ENCODE results near the gene PTAFR. TPM values are rescaled to one million over a fixed set of nuclear protein-coding genes. Genes with fewer than 3 reads are reported as not detected.

PTAFR gene
- total RNA-seq, 5 donors from 2014 or later (not counting 1 experiment from before 2014, with no cell fraction given): 0.37 to 3.8 (median 0.95) TPM

GRCh38 chr1:28111157-28111556 lies 65.3 kb downstream of the PTAFR start:
- Mint-ChIP-seq H3K27me3 (no peaks in the 10 kb centered on the region), H3K4me1 (peaks cover 6 to 10% (median 7%) of the 10 kb centered on the region in 3 donors), H3K36me3 (no peaks in the 10 kb centered on the region), H3K9me3 (no peaks in the 10 kb centered on the region), H3K4me3 (no peak overlapping the region), H3K27ac (no peak overlapping the region)
- no peak overlapping the region for H3K4me3 ChIP-seq (ENCODE audit: control insufficient read depth in 1 of 2, extremely low read depth in 1 of 2, low read length in 1 of 2)
- POLR2A ChIA-PET: no interaction called here
- no peak overlapping the region for H3K27ac ChIP-seq (ENCODE audit: low read length)
- peaks cover 0 to 6% of the 10 kb centered on the region in 2 experiments for H3K4me1 ChIP-seq (ENCODE audit: control insufficient read depth in 1 of 2, extremely low read depth in 1 of 2, insufficient read depth in 2 of 2, low read length in 2 of 2)
- no peaks in the 10 kb centered on the region for H3K9me3 ChIP-seq
- H3K36me3 ChIP-seq (ENCODE audit: control insufficient read depth in 2 of 2, extremely low read depth in 1 of 2, insufficient read depth in 1 of 2, low read length in 1 of 2): no peaks in the 10 kb centered on the region
- CTCF ChIA-PET: no interaction called here
- H3K27me3 ChIP-seq (replicated peaks in 1 of 2; ENCODE audit: control insufficient read depth in 2 of 2, extremely low read depth in 1 of 2, insufficient read depth in 2 of 2, low read length in 1 of 2): no peaks in the 10 kb centered on the region
- DNase-seq (peak in 1 of 35 experiments; percentile 37), ATAC-seq (replicated peaks in 1 of 4) (no peak)
- WGBS (ENCODE audit: insufficient coverage): no CpG with 5 or more reads among the region's 2 CpGs

- H3K4me3 ChIP-seq (ENCODE audit: control insufficient read depth in 1 of 2, extremely low read depth in 1 of 2, low read length in 1 of 2): no peak overlapping the region
- H3K27me3 ChIP-seq (replicated peaks in 1 of 2; ENCODE audit: control insufficient read depth in 2 of 2, extremely low read depth in 1 of 2, insufficient read depth in 2 of 2, low read length in 1 of 2): no peaks in the 10 kb centered on the region
- ChIA-PET POLR2A (interaction anchor here in 1 of 2 donors (0.5 kb wide), 1 partner anchor 505 kb away, joined by 3 read pairs; no protein-coding TSS in a partner anchor), CTCF (no interaction called here)
- H3K36me3 Mint-ChIP-seq: no peaks in the 10 kb centered on the region
- H3K4me3 Mint-ChIP-seq: no peak overlapping the region
- DNase-seq (no peak), ATAC-seq (replicated peaks in 1 of 4) (no peak)
- no peaks in the 10 kb centered on the region for H3K9me3 ChIP-seq
- H3K9me3 Mint-ChIP-seq: no peaks in the 10 kb centered on the region
- no CpG with 5 or more reads among the region's 1 CpG for WGBS (ENCODE audit: insufficient coverage)
- no peaks in the 10 kb centered on the region for H3K36me3 ChIP-seq (ENCODE audit: control insufficient read depth in 2 of 2, extremely low read depth in 1 of 2, insufficient read depth in 1 of 2, low read length in 1 of 2)
- H3K4me1 ChIP-seq (ENCODE audit: control insufficient read depth in 1 of 2, extremely low read depth in 1 of 2, insufficient read depth in 2 of 2, low read length in 2 of 2): peaks cover 0 to 5% of the 10 kb centered on the region in 2 experiments
- H3K27ac Mint-ChIP-seq: no peak overlapping the region
- H3K27ac ChIP-seq (ENCODE audit: low read length): no peak overlapping the region
- peaks cover 6 to 9% (median 6%) of the 10 kb centered on the region in 3 donors for H3K4me1 Mint-ChIP-seq
- no peaks in the 10 kb centered on the region for H3K27me3 Mint-ChIP-seq
Measured at GRCh38 chr1:28110555-28110954, 65.9 kb downstream of the PTAFR start.

- H3K27me3 Mint-ChIP-seq: no peaks in the 10 kb centered on the region
- no peak overlapping the region for H3K27ac Mint-ChIP-seq
- Histone ChIP-seq H3K36me3 (ENCODE audit: control insufficient read depth in 2 of 2, extremely low read depth in 1 of 2, insufficient read depth in 1 of 2, low read length in 1 of 2) (no peaks in the 10 kb centered on the region), H3K27me3 (replicated peaks in 1 of 2; ENCODE audit: control insufficient read depth in 2 of 2, extremely low read depth in 1 of 2, insufficient read depth in 2 of 2, low read length in 1 of 2) (no peaks in the 10 kb centered on the region), H3K27ac (ENCODE audit: low read length) (no peak overlapping the region), H3K4me1 (ENCODE audit: control insufficient read depth in 1 of 2, extremely low read depth in 1 of 2, insufficient read depth in 2 of 2, low read length in 2 of 2) (no peaks in the 10 kb centered on the region), H3K9me3 (no peaks in the 10 kb centered on the region), H3K4me3 (ENCODE audit: control insufficient read depth in 1 of 2, extremely low read depth in 1 of 2, low read length in 1 of 2) (no peak overlapping the region)
- ChIA-PET POLR2A (interaction anchor here in 1 of 2 donors (0.7 kb wide), 1 partner anchor 150 kb away, joined by 3 read pairs; no protein-coding TSS in a partner anchor), CTCF (no interaction called here)
- H3K9me3 Mint-ChIP-seq: no peaks in the 10 kb centered on the region
- DNase-seq: no peak
- H3K36me3 Mint-ChIP-seq: no peaks in the 10 kb centered on the region
- H3K4me3 Mint-ChIP-seq: no peak overlapping the region
- WGBS (ENCODE audit: insufficient coverage): 83% methylated on average over 2 of the region's 3 CpGs
- peaks cover 0 to 3% (median 0%) of the 10 kb centered on the region in 3 donors for H3K4me1 Mint-ChIP-seq
- ATAC-seq (replicated peaks in 1 of 4): no peak
Measured at GRCh38 chr1:28109639-28110038, 66.9 kb downstream of the PTAFR start.

GRCh38 chr1:28108001-28108400 lies 68.5 kb downstream of the PTAFR start:
- Mint-ChIP-seq H3K9me3 (no peaks in the 10 kb centered on the region), H3K36me3 (no peaks in the 10 kb centered on the region), H3K4me3 (no peak overlapping the region), H3K27ac (no peak overlapping the region), H3K4me1 (peaks cover 0 to 3% (median 0%) of the 10 kb centered on the region in 3 donors), H3K27me3 (no peaks in the 10 kb centered on the region)
- H3K27me3 ChIP-seq (replicated peaks in 1 of 2; ENCODE audit: control insufficient read depth in 2 of 2, extremely low read depth in 1 of 2, insufficient read depth in 2 of 2, low read length in 1 of 2): no peaks in the 10 kb centered on the region
- ChIA-PET CTCF (no interaction called here), POLR2A (no interaction called here)
- ATAC-seq (replicated peaks in 1 of 4) (no peak), DNase-seq (no peak)
- WGBS (ENCODE audit: insufficient coverage): 100% methylated on average over 1 of the region's 2 CpGs
- no peak overlapping the region for H3K27ac ChIP-seq (ENCODE audit: low read length)
- H3K36me3 ChIP-seq (ENCODE audit: control insufficient read depth in 2 of 2, extremely low read depth in 1 of 2, insufficient read depth in 1 of 2, low read length in 1 of 2): no peaks in the 10 kb centered on the region
- H3K9me3 ChIP-seq: no peaks in the 10 kb centered on the region
- no peak overlapping the region for H3K4me3 ChIP-seq (ENCODE audit: control insufficient read depth in 1 of 2, extremely low read depth in 1 of 2, low read length in 1 of 2)
- no peaks in the 10 kb centered on the region for H3K4me1 ChIP-seq (ENCODE audit: control insufficient read depth in 1 of 2, extremely low read depth in 1 of 2, insufficient read depth in 2 of 2, low read length in 2 of 2)

- Mint-ChIP-seq H3K9me3 (no peaks in the 10 kb centered on the region), H3K27ac (no peak overlapping the region), H3K4me1 (no peaks in the 10 kb centered on the region), H3K27me3 (no peaks in the 10 kb centered on the region), H3K4me3 (no peak overlapping the region), H3K36me3 (no peaks in the 10 kb centered on the region)
- Histone ChIP-seq H3K36me3 (ENCODE audit: control insufficient read depth in 2 of 2, extremely low read depth in 1 of 2, insufficient read depth in 1 of 2, low read length in 1 of 2) (no peaks in the 10 kb centered on the region), H3K9me3 (no peaks in the 10 kb centered on the region), H3K27me3 (replicated peaks in 1 of 2; ENCODE audit: control insufficient read depth in 2 of 2, extremely low read depth in 1 of 2, insufficient read depth in 2 of 2, low read length in 1 of 2) (no peaks in the 10 kb centered on the region), H3K4me1 (ENCODE audit: control insufficient read depth in 1 of 2, extremely low read depth in 1 of 2, insufficient read depth in 2 of 2, low read length in 2 of 2) (no peaks in the 10 kb centered on the region), H3K27ac (ENCODE audit: low read length) (no peak overlapping the region), H3K4me3 (ENCODE audit: control insufficient read depth in 1 of 2, extremely low read depth in 1 of 2, low read length in 1 of 2) (no peak overlapping the region)
- POLR2A ChIA-PET: no interaction called here
- 83% methylated on average over 6 of the region's 11 CpGs for WGBS (ENCODE audit: insufficient coverage)
- ATAC-seq (replicated peaks in 1 of 4) (no peak), DNase-seq (no peak)
- CTCF ChIA-PET: no interaction called here
Measured at GRCh38 chr1:28104866-28105467, 71.5 kb downstream of the PTAFR start.

- Mint-ChIP-seq H3K9me3 (no peaks in the 10 kb centered on the region), H3K27me3 (peaks cover 0 to 2% of the 10 kb centered on the region in 2 donors), H3K36me3 (no peaks in the 10 kb centered on the region), H3K4me3 (no peak overlapping the region), H3K4me1 (no peaks in the 10 kb centered on the region), H3K27ac (no peak overlapping the region)
- no peak overlapping the region for H3K4me3 ChIP-seq (ENCODE audit: control insufficient read depth in 1 of 2, extremely low read depth in 1 of 2, low read length in 1 of 2)
- no peak for ATAC-seq (replicated peaks in 1 of 4)
- no peaks in the 10 kb centered on the region for H3K4me1 ChIP-seq (ENCODE audit: control insufficient read depth in 1 of 2, extremely low read depth in 1 of 2, insufficient read depth in 2 of 2, low read length in 2 of 2)
- no peaks in the 10 kb centered on the region for H3K36me3 ChIP-seq (ENCODE audit: control insufficient read depth in 2 of 2, extremely low read depth in 1 of 2, insufficient read depth in 1 of 2, low read length in 1 of 2)
- ChIA-PET CTCF (interaction anchor here in 1 of 2 donors (0.6 kb wide), 2 partner anchors 371 to 817 kb away, joined by 3 to 5 read pairs; no protein-coding TSS in a partner anchor), POLR2A (no interaction called here)
- DNase-seq: no peak
- H3K9me3 ChIP-seq: no peaks in the 10 kb centered on the region
- WGBS (ENCODE audit: insufficient coverage): no CpG with 5 or more reads among the region's 1 CpG
- H3K27ac ChIP-seq (ENCODE audit: low read length): no peak overlapping the region
- peaks cover 0 to 9% of the 10 kb centered on the region in 2 experiments for H3K27me3 ChIP-seq (replicated peaks in 1 of 2; ENCODE audit: control insufficient read depth in 2 of 2, extremely low read depth in 1 of 2, insufficient read depth in 2 of 2, low read length in 1 of 2)
Measured at GRCh38 chr1:28102189-28102588, 74.3 kb downstream of the PTAFR start.
